Stimulated activated CD8-positive, alpha-beta memory T cell treated with anti-CD3 and anti-CD28 coated beads, Interleukin-7, amount 100 ng/mL, for 4 hours (primary cell): Measurements from ENCODE around the gene NDUFS6.
"Not testable (repeated sequence)": the region's sequence is repeated elsewhere in the genome, so short reads cannot be mapped to it uniquely, and the experiment has no call there.

Source experiments
- DNase-seq, 2 donors: peaks; one replicate each; pipeline ENCODE4 v3.0.0-alpha.2; 2020; ENCODE audit warnings: low read depth in 2 of 2

The NDUFS6 gene

DNA sequence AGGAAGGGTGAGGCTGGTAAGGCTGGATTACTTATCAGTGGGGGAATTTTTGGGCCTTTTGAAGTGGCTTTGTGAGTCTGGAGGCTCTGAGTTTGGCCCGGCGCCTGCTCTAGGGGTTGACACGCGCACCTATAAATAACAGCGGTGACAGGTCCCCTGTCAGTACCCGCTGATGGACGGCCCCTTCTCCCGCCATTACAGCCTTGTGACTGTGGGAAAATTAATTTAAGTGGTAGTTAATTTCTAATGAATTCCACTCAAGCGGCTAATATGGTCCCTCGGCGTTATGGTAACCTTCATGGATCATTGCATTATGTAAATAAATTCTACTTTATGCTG is 18.0 kb upstream of the NDUFS6 start:
- DNase-seq, result no peak

DNA sequence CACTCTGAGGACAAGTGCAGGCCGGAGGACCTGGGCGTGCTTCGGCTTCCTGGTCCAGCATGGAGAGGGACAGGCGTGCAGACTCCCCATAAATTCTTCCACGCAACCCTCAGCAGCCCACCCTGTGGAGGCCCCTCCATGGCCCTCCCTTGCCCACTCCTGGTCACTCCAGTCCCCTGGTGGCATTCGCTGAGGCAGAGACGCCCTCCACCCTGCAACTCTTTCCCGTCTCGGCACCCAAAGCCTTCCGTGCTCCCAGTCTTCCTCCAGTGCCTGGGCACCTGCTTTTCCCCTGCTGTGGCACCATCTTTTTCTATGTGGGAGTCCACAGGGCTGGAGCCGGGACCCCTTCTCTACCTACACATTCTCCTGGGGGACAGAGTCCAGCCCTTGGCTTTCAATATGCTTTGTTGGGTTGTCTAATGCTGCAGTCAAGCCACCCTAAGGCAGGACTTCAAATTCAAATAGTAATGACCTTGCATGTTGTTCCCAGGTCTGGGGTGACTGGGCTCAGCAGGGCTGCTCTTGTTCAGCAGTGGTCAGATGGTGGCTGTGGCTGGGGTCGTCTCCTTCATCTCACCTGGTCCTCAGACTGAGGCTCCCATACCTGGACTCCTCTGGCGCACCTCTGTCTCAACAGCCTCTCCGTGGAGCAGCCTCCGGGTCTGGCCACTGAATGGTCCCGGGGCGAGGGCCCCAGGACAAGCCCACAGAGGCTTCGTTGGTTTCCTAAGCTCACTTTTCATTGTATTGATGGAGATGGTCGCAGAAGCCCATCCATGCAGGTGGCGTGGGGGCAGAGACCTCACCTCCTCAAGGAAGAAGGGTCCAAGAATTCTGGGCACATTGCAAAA is 16.8 kb upstream of the NDUFS6 start:
- DNase-seq, result no peak

DNA sequence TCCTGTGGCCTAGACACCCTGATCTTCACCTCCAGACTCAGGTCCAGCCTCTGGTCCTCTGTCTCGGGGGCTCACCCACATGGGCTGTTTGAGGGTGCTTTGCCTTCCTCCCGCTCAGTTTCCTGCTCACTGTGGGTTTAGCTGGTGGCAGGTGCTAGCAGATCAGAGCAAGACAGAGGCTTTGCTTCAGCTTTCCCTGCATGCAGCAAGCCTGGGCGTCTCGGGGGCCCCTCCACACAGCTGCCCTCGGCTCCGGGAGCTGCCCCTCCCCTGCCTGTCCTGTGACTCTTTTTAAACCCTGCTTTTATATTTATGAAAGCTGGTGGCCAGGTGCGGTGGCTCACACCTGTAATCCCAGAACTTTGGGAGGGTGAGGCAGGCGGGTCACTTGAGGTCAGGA is 16.1 kb upstream of the NDUFS6 start:
- no peak for DNase-seq

- no peak for DNase-seq
These were observed 15.2 kb upstream of the NDUFS6 start for GRCh38 chr5:1785984-1786383.

GRCh38 chr5:1786621-1787471 is 14.4 kb upstream of the NDUFS6 start:
- no peak for DNase-seq

GRCh38 chr5:1787472-1788047 is 13.6 kb upstream of the NDUFS6 start:
- DNase-seq, result no peak

DNA sequence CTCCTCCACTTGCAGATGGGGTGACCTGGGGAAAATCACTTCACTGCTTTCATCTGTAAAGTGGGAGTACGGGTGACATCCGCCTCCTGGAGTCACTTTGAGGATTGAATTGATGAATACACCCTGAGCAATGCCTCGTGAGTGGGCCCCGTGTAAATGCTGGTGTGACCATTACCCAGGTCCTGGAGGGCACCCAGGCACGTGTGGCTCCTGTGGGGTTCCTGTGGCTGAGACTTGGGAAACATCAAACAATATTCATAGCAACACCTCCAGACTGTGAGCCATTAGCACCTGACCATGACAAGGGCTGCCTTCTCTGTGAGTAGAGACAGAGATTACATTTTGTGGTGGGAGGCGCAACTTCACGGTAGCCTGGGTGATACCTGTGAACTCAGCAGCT is 13.0 kb upstream of the NDUFS6 start:
- no peak for DNase-seq

DNA sequence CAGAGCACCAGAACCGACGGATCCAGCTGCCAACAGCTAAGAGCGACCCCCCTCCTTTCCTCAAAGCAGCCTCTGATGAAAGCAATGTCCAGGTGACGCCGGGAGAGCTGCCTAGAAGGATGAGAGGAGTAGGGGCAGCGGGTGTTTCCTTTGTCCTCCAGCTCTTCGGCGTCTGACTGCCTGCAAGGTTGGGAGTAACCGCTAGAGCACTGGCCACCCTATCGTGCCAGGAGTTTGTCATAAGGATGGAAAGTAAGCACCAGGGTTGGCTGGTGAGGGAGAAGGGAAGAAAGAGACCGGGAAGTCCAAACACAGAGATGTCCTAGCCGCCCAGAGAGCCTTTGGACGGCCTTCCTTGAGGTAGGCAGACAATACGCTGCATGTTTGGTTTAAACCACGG is 12.4 kb upstream of the NDUFS6 start:
- no peak for DNase-seq

DNA sequence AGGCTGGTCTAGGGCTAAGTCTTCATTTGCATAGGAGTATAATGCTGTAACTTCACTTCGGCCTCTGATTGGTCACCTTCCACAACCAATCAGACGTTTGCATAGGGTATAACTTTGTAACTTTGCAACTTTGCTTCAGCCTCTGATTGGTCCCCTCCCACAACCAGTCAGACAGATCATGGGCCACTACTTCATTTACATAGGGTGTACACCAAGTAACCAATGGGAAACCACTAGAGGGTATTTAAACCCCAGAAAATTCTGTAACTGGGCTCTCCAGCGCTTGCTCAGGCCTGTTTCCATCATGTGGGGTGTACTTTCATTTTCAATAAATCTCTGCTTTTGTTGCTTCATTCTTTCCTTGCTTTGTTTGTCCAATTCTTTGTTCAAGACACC is 11.8 kb upstream of the NDUFS6 start:
- DNase-seq, result not testable (repeated sequence)

GRCh38 chr5:1789834-1790471 is 11.3 kb upstream of the NDUFS6 start:
- DNase-seq, result no peak

DNA sequence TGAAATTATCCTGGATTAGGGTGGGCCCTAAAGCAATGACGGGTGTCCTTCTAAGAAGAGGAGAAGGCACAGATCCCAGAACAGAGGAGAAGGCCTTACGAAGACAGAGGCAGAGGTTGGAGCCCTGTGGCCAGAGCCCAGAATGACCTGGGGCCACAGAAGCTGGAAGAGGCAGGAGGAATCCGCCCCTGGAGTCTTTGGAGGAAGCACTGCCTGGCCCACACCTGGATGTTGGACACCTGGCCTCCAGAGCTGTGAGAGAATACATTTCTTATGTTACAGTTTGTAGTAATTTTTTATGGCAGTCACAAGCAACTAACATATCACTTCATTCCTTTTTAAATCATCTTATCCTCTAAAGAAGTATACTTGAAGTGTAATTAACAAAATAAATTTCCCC is 10.0 kb upstream of the NDUFS6 start:
- DNase-seq, result no peak

- DNase-seq, result peak; percentile 58 to 71
These were observed 8.4 kb upstream of the NDUFS6 start for GRCh38 chr5:1792842-1793266.

- DNase-seq, result peak in 1 of 2 donors; percentile 19
These were observed 7.9 kb upstream of the NDUFS6 start for GRCh38 chr5:1793301-1793740.

- no peak for DNase-seq
These were observed 7.0 kb upstream of the NDUFS6 start for GRCh38 chr5:1793966-1794900.

GRCh38 chr5:1794901-1795290 is 6.3 kb upstream of the NDUFS6 start:
- DNase-seq, result no peak

DNA sequence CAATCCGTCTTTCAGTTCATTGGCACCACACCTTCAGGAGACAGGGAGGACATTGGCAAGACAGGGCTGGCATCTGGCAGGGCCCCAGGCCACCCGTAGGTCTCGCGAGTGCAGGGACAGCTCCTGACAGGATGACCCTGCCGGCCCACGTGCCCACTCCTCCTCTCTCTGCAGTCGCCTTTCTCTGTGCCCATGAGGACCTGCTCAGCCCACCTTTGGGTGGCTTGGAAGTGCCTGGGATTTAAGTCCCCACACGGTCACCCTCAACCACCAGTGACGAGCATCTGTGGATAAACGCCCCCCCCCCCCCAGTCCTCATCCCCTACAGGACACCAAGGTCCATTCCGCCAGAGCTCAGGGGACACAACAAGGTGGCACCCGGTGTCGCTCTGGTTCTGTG is 5.7 kb upstream of the NDUFS6 start:
- no peak for DNase-seq

DNA sequence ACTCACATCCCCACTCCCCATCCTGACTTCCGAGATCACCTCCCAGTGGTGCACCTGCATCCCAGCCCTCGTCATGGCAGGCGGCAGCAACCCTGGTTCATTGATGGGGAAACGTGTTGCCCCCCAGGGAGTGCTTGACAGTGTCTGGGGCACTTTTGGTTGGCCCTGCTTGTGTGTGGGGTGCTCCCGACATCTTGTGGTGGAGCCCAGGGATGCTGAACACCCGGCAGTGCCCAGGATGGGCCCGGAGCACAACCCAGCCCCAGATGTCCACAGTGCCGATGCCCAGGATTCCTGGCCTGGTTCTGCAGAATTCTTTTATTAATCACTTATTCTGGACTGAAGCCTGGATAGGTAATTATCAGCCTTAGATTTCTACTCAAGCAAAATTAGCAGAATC is 5.3 kb upstream of the NDUFS6 start:
- no peak for DNase-seq

DNA sequence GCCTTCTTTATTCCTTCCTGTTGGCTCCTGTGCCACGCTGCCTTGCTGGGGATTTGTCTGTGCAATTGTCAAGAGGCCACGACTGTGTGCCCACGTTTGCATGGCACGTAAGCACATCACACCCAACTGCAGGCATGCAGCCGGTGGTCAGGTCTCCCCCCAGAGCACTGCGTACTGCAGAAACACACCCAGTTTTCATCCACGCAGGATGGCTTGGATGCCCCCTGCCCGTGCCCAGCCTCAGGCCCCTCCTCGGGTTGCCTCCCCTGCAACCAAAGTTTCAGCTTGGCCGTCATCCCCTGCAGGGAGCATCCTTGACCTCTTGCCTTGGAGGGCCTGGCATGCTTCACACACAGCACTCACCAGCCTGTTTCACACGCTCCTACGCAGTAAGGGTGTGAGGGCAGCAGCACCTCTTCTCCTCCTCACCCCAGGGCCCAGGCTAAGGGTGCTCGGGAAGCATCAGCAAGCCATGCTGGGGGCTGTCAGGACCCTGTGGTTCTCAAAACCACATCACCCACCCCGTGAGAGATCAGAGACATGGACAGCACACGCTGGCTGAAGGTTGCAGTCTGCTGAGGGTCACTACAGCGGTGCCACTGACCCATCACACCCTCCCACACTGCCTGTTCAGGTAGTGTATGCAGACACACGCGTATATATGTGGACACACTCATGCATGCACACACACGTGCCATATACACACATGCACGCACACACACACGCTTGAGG is 4.7 kb upstream of the NDUFS6 start:
- DNase-seq, result no peak

- DNase-seq, result no peak
These were observed 4.0 kb upstream of the NDUFS6 start for GRCh38 chr5:1797103-1797800.

GRCh38 chr5:1797855-1798254 is 3.4 kb upstream of the NDUFS6 start:
- DNase-seq, result no peak
